Activated T-helper 1 cell treated with anti-CD3 and anti-CD28 coated beads, Interleukin-2, amount 50 U/mL, for 16 hours (primary cell): ENCODE data around the gene ARL3.
"Not testable (repeated sequence)": the region's sequence is repeated elsewhere in the genome, so short reads cannot be mapped to it uniquely, and the experiment has no call there.

ENCODE experiments used
- DNase-seq, 2 donors: peaks; one replicate each; pipeline ENCODE4 v3.0.0-alpha.2; 2020; ENCODE audit warnings: low read depth in 1 of 2, low spot score in 1 of 2

ARL3 gene

DNA sequence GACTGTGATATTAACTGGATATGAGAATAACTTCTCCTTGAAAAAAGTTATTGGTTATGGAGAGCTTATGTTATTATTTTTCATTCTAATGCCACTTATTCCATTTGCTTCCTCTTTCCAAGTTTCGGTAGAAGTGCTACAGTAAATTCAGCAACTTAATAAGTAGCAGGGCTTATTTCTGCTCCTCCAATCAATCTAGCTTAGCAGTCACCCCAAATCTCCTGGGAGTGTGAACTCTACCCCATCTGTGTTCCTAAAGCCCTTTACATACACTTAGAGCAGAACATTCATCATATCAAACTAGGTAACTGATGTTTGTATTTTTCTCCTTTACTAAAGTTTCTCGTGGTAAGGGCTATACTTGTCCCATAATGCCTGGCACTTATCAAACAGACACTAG, 8.7 kb downstream of the ARL3 start:
- DNase-seq, result no peak

DNA sequence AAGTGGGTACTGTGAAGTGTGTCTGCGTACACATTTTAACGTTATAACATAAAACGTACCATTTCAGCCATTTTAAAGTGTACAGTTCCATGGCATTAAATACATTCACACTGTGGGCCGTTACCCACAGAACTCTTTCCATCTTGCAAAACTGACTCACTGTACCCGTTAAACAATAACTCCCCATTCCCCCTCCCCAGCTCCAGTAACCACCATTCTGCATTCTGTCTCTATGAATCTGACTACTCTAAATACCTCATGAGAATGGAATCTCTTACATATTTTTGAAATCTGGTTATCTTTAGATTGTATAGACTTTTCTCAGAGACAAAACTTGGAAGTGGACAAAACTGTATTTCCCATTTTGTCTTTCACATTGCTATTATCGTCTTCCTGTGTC, 9.3 kb downstream of the ARL3 start:
- no peak for DNase-seq

DNA sequence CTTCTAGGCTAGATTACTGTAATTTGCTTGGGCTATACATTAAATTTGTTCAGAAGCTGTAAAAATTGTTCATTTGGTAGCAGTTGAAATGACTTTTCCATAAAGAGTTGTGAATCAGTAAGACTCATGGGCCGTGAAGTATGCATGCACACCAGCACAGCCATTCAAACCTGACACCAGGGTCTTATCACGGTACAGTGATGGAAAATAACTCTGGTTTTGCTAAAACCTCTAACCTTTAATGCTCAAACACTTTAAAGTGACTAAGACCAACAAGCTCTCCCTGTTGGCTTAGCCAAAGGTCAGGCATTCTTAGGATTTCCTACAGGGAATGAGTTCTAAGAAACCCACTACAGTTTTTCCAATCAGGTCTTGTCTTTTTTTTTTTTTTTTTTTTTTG, 11.5 kb downstream of the ARL3 start:
- no peak for DNase-seq

DNA sequence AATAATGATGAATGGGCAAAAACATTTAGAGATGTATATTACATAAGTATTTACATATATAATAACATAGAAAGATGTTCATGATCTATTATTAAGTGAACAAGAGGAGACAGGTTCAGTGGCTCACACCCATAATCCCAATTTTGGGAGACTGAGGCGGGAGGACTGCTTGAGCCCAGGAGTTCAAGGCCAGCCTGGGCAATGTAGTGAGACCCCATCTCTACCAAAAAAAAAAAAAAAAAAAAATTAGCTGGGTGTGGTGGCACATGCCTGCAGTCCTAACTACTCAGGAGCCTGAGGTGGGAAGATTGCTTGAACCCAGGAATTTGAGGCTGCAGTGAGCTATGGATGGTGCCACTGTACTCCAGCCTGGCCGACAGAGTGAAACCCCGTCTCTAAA, 12.4 kb downstream of the ARL3 start:
- DNase-seq, result no peak

DNA sequence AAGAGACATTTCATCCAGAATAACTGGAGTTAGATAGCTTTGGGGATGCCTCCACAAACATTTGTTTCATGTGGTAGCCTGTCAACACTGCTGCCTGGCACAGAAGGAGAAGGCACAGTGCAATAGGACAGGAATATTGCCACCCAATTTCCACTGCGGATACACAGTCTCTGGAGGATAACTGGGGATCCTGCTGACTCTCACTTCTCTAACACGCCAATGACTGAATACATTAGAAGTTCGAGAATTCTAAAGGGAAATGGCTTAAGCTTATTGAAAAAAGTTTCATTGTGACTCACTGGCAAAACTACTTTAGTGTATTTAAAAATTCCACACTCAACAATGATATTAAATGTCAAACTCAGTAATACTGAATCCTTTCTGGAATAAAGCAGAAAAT, 12.9 kb downstream of the ARL3 start:
- DNase-seq, result no peak

DNA sequence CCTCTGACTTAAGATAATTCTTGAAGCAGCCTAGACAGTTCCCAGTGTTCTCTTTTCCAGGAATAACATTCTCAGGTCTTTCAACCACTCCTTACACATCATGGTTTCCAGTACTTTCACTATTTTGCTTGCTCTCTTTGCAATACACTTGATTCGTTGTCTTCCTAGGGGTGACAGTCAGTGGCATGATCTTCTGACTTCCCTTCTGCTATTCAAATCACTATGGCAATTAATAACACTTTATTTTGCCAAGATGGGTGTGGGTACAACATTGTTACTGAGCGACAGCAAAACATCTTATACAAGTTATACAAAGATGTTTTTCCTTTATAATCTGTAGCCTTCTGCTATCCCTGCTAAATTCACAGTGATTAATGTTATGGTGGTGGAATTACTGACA, 15.3 kb downstream of the ARL3 start:
- no peak for DNase-seq

DNA sequence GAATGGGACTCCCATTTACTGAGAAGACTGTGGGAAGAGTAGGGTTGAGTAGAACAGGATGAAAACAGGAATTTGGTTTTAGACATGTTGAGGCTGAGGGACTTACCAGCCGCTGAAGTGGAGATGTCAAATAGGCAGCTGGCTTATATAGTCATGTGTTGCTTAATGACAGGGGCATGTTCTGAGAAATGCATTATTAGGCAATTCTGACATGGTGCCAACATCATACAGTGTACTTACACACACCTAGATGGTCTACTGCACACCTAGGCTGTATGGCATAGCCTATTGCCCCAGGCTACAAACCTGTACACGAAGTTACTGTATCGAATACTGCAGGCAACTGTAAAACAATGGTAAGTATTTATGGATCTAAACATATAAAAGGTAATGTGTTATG, 17.5 kb downstream of the ARL3 start:
- DNase-seq, result no peak

DNA sequence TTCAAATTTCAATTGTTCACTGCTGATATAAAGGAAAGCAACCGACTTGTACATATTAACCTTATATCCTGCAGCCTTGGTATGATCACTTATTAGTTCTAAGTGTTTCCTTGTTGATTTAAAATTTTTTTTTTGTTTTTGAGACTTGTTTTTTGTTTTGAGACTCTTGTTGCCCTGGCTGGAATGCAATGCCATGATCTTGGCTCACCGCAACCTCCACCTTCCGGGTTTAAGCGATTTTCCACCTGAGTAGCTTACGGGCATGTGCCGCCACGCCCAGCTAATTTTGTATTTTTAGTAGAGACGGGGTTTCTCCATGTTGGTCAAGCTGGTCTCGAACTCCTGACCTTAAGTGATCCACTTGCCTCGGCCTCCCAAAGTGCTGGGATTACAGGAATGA, 18.8 kb downstream of the ARL3 start:
- not testable (repeated sequence) for DNase-seq

DNA sequence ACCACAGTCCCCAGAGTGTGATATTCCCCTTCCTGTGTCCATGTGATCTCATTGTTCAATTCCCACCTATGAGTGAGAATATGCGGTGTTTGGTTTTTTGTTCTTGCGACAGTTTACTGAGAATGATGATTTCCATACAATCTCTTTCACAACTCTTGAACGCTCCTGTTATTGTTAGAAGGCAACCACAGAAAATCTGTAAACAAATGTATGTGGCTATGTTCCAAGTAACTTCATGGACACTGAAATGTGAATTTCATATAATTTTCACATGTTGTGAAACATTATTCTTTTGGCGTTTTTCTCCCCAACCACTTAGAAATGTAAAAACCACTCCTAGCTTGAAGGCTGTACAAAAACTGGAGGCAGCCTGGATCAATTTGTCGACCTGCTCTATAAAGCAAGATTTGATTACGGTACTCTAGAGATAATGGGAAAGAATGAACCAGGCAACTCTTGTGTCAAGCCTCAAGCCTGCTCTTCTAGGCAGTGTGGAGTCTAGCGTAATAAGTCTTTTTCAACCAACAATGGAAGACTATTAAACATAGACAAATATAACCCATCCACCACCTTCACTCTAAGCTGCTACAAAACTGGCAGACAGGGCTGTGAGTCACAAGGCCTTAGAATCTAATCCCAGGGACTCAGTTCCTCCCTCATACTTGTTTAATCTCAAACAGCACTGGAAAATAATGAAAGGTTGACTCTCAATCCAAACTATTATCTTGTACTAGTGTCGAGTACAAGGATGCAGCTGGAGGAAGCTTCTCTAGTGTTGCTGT, 22.7 kb downstream of the ARL3 start:
- DNase-seq, result no peak

DNA sequence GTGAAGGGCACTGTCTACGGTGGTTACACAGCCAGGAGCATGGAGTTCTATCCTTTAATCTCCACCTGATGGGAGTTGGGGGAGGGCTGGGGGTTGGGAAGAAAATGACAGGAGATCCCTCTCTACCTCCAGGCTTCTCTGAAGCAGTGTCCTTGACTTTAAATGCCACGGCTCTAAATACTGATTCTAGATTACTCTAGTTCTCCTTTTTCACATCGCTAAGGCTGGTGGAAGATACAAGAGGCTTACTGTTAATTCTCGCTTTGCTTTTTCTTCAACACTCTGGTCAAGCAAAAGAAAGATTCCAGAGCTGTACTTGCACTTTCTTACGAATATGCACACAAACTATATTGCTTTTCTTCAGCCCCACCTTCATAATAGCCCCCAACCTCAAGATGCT, 30.5 kb downstream of the ARL3 start:
- no peak for DNase-seq

DNA sequence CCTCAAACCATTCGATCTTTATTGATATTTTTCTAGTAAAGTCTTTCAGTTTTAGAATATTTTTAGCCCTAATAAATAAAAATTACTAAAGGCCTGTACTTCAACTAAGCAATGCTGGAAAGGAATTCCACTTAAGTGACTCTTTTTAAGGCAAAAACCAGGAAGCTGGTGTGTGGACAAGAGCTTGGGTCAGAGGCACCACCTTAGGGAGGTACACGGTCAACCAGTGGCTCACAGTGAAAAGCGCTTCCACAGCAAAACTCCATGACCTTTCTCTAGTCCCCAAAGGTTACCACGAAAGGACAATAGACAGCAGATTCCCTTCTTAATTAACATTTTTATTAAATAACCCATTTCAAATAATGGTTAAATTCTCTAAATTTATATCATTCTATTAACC, 31.2 kb downstream of the ARL3 start:
- DNase-seq, result no peak

DNA sequence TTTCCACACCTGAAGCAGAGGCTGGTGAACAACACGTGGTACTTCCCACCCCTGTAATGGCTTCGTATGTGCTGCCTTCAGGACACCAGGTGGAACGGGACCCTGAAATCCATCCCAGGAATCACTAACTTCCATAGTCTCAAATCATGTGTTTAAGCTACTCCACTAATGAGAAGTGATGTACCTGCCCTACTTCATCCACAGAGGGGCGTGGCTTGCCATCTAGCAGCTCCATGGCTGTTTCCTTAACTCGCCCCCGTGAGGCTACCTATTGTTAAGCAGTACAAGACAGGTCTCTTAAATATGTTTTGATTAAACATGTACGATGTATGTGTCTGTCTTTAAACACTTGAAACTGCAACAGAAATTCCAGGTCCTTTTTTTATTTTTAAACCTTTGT, 31.8 kb downstream of the ARL3 start:
- DNase-seq, result no peak

DNA sequence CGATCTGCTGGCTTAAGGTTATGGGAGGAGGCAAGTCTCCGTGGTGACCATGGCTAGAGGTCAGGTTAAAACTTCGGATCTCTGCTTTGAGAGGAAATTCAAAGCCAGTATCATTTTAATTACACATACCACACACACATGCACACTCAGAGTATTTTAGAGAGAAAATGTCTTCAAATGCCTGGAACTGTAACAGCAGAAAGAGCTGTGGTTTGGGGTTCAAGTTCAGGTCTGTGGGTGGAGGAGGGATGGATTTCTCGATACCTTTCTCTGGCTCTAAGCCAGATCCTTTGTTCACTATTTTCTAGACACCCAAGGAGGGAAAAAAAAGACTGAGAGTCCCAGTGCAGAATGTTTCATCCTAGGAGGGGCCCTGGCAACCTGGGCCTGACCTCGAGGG, 32.5 kb downstream of the ARL3 start:
- no peak for DNase-seq

DNA sequence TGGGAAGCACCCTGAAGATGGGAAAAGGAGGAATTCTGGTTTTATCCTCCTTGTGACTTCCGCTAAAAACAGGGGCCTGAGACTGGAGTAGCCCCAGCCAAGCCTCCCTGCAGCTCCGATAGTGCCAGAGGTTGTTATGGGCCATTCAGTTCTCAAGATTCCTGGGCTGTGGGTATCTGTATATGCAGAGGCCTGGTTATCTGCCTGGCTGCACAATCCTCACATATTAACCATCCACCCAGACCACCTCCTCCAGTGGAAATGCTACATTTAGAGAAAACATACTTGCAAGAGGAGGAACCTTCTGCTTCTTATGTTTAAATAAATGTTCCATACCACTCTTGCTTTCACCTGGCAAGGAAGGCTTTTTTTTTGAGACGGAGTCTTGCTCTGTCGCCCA, 34.6 kb downstream of the ARL3 start:
- DNase-seq, result no peak

DNA sequence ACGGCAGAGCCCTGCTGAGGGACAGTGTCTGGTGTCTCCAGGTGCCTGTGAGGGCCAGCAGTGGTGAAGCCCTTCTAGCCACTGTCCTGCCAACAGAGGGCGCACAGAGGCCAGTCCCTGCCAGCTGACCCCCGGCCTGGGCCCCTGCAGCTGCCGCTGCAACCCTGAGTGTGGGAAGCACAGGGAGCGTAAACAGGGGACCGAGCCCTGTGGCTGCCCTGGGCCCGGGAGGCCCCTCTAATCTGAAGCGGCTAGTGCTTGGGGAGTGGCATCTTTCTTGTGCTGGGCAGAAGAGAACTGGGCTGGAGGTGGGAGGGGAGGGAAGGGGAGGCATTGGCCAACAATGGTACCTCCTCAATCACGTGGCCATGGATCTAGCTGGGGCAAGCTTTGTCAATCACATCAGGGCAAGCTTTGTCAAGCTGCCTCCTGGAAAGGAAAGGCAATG, 35.3 kb downstream of the ARL3 start:
- DNase-seq, result no peak

DNA sequence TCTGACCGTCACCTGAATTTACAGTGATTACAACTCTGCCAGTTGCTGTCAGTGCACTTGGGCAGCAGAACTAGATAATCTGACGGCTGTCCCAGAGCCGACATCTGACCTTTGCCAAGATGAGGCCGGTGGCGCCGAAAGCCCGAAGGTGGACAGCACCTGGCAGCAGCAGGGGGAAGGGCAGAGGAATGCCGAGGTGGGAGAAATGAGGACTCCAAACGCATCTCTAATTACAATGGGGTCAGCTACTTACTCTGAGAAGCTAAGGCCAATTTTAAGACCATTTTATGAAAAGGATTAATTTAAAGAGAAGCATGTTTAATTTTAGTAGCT, 36.2 kb downstream of the ARL3 start:
- no peak for DNase-seq

DNA sequence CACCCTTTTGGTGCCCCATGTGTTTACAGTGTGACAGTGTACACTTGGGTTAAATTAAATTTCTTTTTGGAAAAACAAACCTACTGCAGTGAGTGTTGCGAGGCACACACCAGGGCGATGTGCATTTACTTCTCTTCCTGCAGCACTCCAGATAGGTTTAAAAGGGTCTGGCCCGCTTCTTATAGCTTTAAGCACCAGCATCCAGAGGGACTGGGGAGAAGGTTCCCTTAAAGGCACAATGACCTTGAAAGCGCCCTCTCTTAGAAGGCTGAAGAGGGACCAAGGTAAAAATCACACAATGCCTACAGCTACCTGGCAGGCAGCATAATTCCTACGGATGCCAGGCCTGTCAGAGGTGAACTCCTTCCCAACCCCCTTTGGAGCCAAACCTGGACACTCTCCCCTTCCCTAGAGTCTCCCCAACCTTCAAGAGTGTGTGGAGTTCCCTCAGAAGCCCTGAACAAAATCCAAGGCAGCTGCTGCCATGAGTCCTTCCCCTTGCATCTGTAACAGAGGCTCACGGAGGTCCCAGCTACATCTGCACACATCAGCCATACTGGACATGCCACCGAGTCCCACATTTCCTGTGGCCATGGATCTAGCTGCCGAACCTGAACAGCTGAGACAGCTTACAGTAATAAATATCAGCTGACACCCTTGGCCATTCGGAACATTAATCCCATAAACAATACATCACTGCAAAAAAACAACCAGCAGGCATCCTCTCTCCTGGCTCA, 36.7 kb downstream of the ARL3 start:
- DNase-seq, result no peak

DNA sequence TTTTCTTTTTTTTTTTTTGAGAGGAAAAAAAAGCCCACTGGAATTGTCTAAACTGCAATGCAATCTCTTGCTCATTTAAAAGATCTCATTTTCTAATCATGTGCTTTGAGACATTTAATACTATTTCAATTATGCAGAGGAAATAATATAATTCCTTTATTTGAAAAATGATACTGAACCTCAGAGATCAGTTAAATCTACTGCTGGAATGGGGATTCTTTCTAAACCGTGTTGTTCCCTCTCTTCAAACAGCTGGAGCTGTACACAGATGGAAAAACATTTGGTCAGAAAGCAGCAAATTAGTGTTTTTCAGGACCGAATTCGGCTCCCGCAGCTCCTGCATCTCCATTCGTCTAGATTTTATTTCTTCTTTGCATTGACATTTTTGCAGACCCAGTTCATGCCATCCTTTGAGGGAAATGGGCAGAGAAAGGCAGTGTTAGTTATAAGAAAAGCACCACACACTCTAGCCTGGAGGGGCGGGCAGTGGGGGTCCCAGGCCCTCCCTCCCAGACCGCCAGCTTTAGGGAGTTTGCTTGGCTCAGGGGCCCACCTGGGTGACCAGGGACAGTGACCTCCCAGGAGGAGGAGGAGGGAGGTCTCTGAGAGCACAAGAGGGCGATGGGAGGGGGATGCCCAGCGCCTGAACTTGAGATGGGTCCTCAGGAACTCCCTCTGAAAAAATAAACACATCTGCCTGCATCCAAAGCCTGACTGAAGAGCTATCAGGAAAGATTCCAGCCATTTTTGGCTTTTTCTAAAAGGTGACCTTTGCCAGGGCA, 37.5 kb downstream of the ARL3 start:
- no peak for DNase-seq

DNA sequence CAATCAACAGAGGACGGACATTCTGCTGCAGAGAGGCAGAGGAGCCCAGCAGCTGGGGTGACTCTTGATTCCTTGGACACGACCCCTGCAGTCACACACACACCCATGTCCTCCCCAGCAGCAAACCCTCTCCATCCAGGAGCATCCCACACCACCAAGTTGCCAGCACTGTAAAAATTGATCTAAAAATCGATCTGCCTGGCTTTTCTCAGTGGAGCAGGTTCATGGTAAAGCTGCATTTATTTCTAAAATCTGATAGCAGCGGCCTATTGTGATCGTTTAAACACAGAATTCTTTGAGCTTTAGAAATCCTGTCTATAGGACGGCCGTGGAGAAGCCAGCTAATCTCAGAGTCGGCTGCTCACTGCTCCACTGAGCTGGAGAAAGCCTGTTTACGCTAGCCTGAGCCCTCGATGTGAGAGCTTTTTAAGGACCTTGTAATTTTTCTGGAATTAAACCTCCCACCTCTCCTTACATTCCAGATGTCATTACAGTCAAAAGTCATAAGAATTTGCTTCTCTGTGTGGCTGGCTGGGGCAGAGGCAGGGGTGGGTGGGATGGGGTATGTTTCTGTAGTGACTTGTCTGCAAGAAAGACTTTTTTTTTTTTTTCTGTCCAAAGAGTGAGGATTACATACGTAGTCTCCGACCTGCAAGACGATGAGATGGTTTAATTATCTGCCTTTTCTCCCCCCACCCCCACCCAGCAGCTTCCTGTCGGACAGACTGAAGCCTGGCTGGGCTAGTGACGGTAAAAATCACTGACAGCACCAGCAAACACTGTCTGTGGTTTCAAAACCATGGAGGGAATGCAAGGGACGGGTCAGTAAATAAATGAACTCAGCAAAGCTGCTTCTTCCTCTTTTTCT, 38.3 kb downstream of the ARL3 start:
- DNase-seq, result no peak

DNA sequence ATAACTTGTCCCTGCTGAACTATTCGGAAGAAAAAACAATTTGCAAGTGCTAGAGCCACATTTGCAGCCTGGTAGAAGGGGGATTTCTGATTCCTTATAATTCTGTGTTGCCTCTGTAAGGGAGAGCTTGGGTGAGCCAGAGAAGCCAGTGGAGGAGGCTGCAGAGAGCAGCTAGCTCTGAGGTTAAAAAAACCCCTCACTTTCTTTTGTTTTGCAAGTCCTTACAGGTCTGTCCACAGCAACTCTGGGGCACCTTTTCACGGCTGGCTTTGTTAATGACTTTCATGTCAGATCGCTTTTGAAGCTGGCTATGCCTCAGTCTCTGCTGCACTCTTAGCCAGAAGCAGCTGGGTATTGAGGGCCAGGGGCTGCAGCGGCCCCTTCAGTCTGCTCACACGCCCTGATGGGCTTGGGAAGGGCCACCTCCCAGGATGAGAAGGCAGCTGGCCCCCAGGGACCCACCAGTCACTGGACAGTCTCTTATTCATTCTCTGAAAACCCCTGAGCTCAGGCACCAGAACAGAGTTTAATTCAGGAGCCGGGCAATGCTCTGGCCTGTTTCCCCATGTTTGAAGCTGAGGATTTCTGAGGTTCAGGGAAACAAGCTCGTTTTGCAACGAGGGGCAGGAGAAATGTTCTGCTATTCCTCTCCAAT, 39.1 kb downstream of the ARL3 start:
- no peak for DNase-seq

DNA sequence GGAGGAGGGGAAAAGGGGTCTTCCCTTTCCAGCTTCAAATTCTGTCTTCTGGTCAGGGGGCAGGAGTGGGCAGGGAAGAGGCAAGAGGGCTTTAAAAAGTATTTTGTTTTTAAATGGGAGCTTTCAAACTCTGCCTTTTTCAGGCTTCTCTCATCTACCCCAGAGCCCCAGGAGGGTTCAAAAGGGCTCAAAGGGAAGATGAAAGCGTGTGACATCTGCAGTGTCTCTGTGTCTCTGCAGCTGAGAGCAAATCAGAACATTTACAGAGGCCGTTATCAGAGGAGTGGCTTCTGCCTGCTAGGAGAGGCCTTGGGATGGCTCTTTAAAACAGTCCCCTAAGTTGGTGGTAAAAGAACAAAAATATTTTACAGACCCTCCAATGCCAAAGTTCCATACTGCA, 39.6 kb downstream of the ARL3 start:
- no peak for DNase-seq
